ENCODE data around the gene OTUD5.

The OTUD5 gene

GRCh38 chrX:48948589-48948988, 8.8 kb downstream of the OTUD5 start:
- H3K27ac ChIP-seq = no peak overlapping the region
- DNase-seq (ENCODE audit: low spot score) = no peak
- no peak for TF ChIP-seq CTCF (IDR thresholded peaks at IDR 0.05)

GRCh38 chrX:48945517-48946348, 11.7 kb downstream of the OTUD5 start:
- no peak for DNase-seq (ENCODE audit: low spot score)
- TF ChIP-seq CTCF (IDR thresholded peaks at IDR 0.05) = peak; percentile 28
- Histone ChIP-seq H3K4me3 (no peak overlapping the region), H3K27ac (no peak overlapping the region)

More at GRCh38 chrX:48948589-48948988, 8.8 kb downstream of the OTUD5 start:
- H3K4me3 ChIP-seq = no peak overlapping the region

GRCh38 chrX:48942895-48943294, 14.5 kb downstream of the OTUD5 start:
- no peak overlapping the region for H3K4me3 ChIP-seq
- no peak for TF ChIP-seq CTCF (IDR thresholded peaks at IDR 0.05)
- DNase-seq (ENCODE audit: low spot score) = no peak
- H3K27ac ChIP-seq = no peak overlapping the region

- H3K4me3 ChIP-seq = no peak overlapping the region
- H3K27ac ChIP-seq = no peak overlapping the region
- no peak for DNase-seq (ENCODE audit: low spot score)
- TF ChIP-seq CTCF (IDR thresholded peaks at IDR 0.05) = no peak
Measured at GRCh38 chrX:48940404-48940955, 16.9 kb downstream of the OTUD5 start.

GRCh38 chrX:48939524-48940228, 17.7 kb downstream of the OTUD5 start:
- no peak for TF ChIP-seq CTCF (IDR thresholded peaks at IDR 0.05)
- Histone ChIP-seq H3K4me3 (no peak overlapping the region), H3K27ac (no peak overlapping the region)
- no peak for DNase-seq (ENCODE audit: low spot score)

GRCh38 chrX:48938721-48939425, 18.5 kb downstream of the OTUD5 start:
- Histone ChIP-seq H3K4me3 (no peak overlapping the region), H3K27ac (no peak overlapping the region)
- TF ChIP-seq CTCF (IDR thresholded peaks at IDR 0.05) = no peak
- DNase-seq (ENCODE audit: low spot score) = no peak

All from coronary artery (tissue), 2 donors.